GM19240 (cell line): Measurements from ENCODE around the gene SLC35A1.

ENCODE experiments used
- DNase-seq: peaks from one replicate; pipeline ENCODE4 v3.0.0; 2011; ENCODE audit warnings: low spot score; ENCODE audit not compliant: insufficient read length

The SLC35A1 gene

GRCh38 chr6:87529221-87529620 is 56.4 kb downstream of the SLC35A1 start:
- no peak for DNase-seq

DNA sequence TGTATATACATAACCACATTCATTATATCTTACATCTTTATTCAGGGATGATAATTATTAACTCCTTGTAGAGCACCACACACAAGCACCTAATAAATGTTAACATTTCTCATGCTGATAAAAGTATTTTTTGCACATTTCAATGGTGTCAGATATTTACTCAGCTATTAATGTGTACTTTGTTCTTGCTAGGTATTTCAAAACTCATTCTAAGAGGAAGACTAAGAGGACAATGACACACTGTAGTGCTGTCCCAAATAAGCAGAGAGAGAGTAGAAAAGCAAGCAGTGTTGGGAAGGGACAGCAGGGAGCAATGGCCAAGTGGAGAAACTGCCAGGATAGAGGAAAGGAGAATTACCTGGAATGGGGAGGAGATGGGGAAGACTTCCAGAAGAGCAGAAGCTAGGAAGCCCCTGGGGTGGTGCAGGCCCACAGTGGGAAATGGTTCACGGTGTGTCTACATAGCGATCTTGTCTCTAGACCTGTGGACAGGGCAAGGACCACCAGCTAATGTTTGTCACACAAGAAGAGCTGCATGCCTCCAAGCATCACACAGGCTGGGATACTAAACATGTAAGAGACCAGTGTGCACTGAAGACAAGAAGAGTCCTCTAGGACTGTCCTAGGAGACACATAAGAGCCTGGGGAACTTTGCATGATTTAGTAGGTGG is 61.7 kb downstream of the SLC35A1 start:
- DNase-seq, result no peak

- DNase-seq, result no peak
Measured at GRCh38 chr6:87538510-87539260, 65.9 kb downstream of the SLC35A1 start.

GRCh38 chr6:87539554-87539953 is 66.8 kb downstream of the SLC35A1 start:
- no peak for DNase-seq

GRCh38 chr6:87540539-87540938 is 67.8 kb downstream of the SLC35A1 start:
- DNase-seq, result no peak

DNA sequence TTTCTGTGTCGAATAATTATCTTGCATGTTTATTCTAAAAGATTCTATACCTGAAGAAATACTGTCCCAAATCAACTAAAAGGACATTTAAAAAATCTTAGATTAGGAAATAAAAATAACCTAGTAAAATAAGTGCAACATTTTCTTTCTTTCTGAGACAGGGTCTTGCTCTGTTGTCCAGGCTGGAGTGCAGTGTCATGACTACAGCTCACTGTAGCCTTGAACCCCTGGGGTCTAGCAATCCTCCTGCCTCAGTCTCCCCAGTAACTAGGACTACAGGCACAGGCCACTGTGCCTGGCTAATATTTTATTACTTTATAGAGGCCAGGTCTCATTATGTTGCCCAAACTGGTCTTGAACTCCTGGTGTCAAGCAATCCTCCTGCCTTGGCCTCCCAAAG is 68.3 kb downstream of the SLC35A1 start:
- no peak for DNase-seq

GRCh38 chr6:87541744-87542143 is 69.0 kb downstream of the SLC35A1 start:
- DNase-seq, result no peak

DNA sequence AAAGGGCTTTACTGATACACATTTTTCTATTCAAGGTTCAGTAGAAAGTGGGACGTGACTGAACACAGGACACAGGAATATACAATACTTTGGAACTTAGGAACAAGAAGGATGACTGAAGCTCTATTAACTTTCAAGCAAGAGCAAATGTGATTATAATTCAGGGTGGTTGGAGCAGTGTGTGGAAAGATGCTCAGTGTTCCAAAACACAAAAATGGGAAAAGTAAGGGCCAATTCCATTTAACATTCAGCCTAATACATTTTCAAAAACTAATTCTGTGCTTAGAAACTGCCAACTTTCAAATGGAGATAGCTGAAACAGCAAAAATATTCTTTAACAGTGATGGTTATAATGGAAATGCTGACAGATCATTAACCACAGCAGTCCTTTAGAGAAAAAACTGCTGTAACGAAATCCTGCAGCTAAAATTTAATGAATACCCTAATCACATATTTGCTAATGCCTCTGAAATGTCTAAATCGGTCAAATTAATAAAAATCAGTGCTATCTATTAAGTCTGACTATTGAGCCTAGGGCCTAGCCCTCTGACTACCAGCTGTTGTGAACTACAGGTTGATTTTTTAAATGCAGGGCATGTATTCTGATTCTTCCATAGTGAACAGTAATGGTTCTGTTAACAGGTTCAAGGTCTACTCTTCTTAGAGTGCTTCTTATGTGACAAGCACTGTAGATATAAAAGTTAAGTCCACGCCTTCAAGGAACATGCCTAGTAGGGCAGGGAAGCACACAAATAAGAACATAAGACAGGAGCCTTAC is 71.1 kb downstream of the SLC35A1 start:
- no peak for DNase-seq

- DNase-seq, result no peak
Measured at GRCh38 chr6:87544474-87544735, 71.6 kb downstream of the SLC35A1 start.

- no peak for DNase-seq
Measured at GRCh38 chr6:87551799-87552198, 79.0 kb downstream of the SLC35A1 start.

DNA sequence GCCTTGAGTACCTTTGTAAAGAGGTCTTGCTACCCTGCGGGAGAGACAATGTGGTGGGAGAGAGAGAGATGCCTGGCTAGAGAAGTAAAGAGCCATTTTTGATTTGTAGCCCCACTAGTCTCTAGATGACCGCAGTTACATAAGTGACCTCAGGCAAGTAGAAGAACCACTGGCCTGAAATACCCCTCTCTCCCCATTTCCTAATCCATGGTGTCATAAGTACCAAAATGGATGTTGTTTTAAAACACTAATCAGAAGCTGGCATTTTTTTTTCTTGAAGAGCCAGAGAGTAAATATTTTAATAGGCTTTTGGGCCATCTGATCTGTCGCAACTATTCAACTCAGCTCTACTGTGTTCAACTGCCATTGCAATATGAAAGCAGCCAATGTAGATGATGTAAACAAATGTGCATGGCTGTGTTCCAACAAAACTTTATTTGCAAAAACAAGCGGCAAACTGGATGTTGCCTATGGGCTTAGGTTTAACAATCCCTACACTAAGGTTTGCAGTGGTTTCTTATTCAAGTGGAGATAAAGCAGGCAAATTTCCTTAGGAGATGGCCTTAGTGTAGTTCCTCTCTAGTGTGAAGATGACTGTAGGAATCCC is 80.5 kb downstream of the SLC35A1 start:
- DNase-seq, result no peak

DNA sequence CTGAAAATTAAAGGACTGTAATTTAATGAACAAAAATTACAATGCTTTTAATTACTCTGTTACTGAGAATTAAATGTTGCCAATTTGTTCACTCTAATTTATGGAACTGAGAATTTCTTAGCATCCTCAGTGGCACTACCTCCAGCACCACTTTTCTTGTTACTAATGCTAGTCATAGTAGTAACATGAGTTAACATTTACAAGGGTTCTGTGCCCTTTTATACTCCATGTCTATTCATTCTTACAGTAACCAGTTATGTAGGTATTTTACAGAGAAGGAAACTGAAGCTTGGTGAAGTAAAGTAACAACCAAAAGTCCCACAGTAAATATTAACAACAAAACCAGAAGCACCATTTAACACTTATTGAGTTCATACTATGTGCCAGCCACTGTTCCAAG is 82.7 kb downstream of the SLC35A1 start:
- DNase-seq, result no peak

DNA sequence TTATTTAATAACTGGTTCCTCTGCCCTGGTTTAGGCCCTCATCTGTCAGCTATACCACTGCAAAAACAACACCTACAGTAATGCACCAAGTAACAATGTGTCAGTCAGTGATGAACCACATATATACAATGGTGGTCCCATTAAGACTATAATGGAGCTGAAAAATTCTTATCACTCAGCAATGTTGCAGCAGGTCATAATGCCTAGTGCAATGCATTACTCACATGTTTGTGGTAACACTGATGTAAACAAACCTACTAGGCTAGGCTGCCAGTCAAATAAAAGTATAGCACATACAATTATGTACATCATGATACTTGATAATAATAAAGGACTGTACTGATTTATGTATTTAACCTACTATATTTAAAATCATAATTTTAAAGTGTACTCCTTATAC is 85.7 kb downstream of the SLC35A1 start:
- DNase-seq, result no peak

- no peak for DNase-seq
Measured at GRCh38 chr6:87561017-87561416, 88.2 kb downstream of the SLC35A1 start.
